ENCODE measurements around the gene ADAM30. TPM values are rescaled to one million over a fixed set of nuclear protein-coding genes. Genes with fewer than 3 reads are reported as not detected.

Gene ADAM30
- polyA plus RNA-seq, 5 donors, result not detected

Other genes with a start within 250 kb of the ADAM30 start
- 10 to 100 TPM; 19.6 to 27.7 (median 25.2) TPM for gene ZNF697, start 248.2 kb downstream of the ADAM30 start, polyA plus RNA-seq (ENCODE audit: insufficient read depth in 1 of 5, insufficient read length in 5 of 5, low replicate concordance in 1 of 5)
- gene PHGDH, start 184.6 kb downstream of the ADAM30 start, polyA plus RNA-seq (ENCODE audit: insufficient read depth in 1 of 5, insufficient read length in 5 of 5, low replicate concordance in 1 of 5), result 100 to 1,000 TPM in 4 of 5 donors, 10 to 100 TPM in 1; 99.5 to 129 (median 125) TPM
- gene HMGCS2, start 127.6 kb downstream of the ADAM30 start, polyA plus RNA-seq (ENCODE audit: insufficient read depth in 1 of 5, insufficient read length in 5 of 5, low replicate concordance in 1 of 5), result 1 to 10 TPM in 1 of 5 donors, under 1 TPM in 4; 0.35 to 2.8 (median 0.53) TPM
- gene REG4, start 85.1 kb downstream of the ADAM30 start, polyA plus RNA-seq (ENCODE audit: insufficient read depth in 1 of 5, insufficient read length in 5 of 5, low replicate concordance in 1 of 5), result under 1 TPM in 1 of 5 donors, not detected in 4; 0.28 TPM
- gene NOTCH2, start 173.1 kb upstream of the ADAM30 start, polyA plus RNA-seq (ENCODE audit: insufficient read depth in 1 of 5, insufficient read length in 5 of 5, low replicate concordance in 1 of 5), result 10 to 100 TPM; 46.7 to 82.0 (median 68.6) TPM

All from right lung (tissue), 5 donors.